GM19463 (cell line): ENCODE results near the gene STK17B.
A peak's percentile ranks its signal among the peaks of the same experiment; 100 is the strongest.
"Not testable (repeated sequence)": the region's sequence is repeated elsewhere in the genome, so short reads cannot be mapped to it uniquely, and the experiment has no call there.

Experiments used
- ATAC-seq: cut with Tn5 transposase; IDR thresholded peaks from one replicate; pipeline ENCODE4 v1.9.1; 2021; ENCODE audit warnings: mild to moderate bottlenecking, moderate library complexity; ENCODE audit not compliant: unreplicated experiment

STK17B gene

DNA sequence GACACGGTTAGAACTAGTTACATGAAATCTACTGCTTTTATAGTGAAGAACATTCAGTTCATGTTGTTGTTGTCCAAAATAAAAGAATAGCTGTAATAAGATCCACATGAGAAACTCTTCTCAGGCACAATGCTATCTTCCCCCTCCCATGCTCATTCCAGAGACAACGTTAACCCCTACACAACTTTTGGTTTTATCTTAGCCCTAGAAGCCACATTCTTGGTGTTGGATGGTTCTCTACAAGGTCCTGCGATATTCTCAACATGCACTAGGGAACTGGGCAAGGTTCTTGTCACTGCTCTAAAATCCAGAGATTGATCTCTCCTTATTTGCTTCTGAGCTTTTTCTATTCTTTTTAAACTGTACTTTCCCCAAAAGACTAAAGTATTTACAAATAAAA is 51.5 kb downstream of the STK17B start:
- ATAC-seq = no peak

DNA sequence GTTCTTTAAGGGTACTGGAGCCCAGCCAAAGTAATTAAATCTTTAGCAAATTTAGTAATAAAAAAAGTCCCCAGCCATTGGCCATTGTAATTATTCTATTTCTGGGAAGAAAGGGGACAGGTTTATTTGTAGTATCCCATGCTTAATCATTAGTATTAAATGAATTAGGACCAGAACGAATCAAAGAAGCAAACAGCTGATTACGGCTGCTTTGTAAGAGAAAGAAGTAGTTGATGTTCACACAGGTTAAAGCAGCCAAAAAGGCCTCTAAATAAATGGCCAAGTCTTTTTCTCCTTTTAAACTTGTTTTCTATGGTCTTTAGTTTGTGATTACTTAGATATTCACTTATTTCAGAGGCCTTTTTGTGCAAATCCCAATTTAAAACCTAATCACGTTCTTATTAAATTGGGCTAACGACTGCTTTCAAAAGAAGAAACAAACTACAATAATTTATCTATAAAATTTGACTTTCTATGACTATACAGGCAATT is 54.1 kb downstream of the STK17B start:
- no peak for ATAC-seq

DNA sequence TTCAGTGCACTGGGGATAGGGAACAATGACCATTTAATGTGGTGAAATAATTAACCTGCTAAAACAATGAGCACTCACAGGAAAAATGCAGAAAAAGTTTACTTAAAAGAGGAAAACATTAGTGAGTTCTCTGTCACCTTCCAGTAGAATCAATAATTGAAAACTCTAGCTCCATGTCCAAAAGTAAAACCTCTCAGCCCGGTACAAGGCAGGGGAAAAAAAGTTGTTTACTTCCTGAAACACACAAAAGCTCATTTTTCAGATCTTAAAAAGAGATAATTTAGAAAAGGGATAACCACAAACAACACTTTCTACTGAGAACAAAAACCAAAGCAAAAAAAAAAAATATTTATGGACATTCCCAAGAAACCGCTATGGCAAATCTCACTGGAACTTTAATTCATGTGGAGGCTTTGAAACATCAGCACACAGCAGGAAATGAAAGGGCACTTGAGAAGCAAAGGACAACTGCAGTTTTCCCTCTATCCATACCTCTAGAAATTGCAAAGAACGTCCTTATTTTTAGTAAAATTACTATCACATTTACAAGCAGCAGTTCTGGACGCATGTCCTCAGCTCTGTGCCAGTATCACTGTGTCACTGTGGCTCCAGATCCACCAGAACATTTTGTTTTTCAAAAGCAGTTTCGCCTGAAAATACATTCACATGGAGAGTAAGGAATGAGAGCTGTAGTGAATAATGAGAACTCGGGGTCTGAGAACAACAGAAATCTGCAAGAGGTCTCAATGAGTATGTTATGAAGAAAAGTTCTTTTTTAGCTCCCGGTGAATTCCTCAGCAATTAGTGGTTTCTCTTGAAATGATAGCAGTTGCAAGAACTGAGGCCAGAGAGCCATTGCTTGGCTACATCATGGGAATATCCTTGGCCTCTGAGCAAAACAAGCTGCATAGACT is 58.1 kb downstream of the STK17B start:
- no peak for ATAC-seq

DNA sequence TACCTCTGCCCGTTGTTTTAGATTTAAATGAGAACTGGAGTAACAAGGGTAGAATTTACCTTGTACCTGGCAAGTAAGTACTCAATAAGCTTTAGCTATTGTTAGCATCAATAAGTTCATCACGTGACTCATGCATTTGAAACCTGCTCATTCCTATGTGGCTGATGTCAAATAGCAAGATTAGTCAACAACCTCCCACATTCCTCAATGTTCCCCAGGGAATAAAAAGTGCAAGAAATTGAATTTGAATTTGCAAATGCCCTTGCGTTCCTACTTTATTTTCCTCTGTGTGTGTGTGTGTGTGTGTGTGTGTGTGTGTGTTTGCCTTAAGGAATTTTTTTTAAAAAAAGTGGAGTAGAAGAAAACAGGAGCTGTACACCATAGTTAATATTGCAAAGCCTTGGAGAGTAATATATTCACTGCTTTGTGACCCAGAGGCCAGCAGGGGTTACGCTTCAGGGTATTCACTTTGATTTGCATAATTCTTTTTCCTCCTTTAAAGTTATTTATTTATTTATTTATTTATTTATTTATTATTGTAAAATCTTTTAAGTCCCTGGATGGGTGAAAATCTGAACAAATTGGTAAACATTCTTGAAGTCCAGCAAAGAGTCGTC is 58.9 kb downstream of the STK17B start:
- no peak for ATAC-seq

DNA sequence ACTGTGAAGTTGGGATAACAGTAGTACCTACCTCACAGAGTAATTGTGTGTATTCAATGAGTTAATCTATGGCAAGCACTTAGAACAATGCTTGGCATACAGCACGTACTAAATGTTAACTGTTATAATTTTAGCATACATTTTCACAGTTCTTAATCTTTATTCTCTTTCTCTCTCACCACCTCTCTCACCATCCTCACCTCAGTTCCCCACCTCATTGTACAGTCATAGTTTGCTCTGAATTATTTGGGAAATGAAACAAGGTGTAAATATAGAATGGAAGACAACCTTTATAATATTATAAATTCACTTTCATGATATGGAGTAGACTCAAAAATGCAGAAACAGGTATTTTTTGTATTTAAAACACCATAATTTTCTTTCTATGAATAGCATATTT is 62.8 kb downstream of the STK17B start:
- ATAC-seq = no peak

DNA sequence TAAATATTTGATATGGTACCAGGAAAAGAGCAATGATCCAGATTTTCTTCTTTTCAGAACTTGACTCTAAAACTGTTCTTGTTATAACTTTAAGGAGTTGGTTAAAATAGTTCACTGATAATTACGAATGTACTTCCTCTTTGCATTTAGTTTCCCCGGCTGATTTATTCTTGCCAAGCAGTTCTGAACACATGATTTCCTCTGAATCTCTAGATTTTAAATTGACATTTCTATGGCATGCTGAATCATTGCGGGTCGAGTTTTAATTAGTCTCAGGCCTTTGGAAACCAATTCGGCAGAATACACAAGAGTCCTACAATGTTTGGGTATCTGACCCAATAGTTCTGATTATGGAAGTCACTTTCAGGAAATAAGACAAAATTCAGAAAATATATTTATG is 65.4 kb downstream of the STK17B start:
- no peak for ATAC-seq

DNA sequence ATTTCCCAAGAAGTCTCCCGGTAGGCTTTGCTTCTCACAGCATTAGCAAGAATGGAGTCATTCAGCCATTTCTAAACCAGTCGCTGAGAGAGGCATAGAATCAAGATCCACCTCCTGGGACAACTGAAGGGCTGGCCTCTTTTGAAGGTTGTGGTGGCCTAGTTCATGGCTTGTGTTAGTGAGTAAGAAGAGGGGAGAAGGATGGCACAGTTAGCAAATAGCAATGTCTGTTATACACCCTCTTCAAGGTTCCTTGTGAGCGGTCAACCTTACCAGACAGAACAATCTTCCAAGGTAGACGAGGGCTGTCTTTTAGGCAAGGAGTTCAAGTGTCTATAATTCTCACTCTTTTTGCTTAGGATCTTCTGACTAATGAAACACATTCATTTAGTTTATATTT is 67.3 kb downstream of the STK17B start:
- ATAC-seq = no peak

DNA sequence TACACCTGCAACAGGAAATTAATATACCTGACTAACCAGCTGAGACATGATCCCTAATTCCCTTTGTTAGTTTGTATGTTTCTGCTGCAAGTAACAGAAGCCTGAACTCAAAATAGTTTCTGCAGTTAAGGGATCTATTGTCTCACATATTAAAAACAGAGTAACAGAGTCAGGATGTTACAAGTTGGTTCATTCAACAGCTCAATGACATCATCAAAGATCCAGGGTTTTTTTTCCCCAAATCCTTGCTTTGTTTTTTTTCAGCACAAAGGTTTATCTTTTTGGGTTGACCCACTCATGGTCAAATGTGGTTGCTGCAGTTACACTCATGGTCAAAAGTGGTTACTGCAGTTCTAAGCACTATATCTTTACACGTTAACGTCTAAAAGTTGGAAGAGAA is 67.8 kb downstream of the STK17B start:
- ATAC-seq = no peak

DNA sequence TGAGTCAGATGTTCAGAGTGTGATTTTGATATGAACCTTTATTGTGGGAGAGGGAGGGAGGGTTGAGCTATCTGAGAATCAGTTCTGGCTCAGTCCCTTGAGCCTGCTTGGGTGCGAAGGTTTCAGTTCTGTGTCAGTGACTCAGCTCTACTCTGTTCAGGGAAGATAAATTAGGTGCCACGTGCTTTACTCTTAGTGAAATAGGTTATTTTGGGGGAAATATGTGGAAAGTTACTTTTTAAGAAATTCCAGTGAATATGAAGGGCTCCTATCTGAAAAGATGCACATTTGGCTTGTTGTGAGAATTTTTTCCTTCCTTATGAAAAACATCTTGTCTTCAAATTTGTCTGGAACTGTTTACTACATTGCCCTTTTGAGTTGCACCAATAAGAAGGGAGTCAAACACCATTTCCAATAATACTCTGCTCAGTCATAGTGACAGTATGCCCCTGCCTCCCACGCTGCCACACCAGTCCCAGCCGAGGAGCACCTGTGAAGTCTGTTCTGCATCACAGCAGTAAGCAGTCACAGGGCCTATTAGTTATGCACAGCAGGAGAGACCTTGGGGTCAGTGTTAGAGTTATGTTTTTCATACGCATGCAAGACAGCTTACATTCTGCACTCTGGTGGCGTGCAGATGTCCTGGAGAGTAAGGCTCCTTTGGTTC is 69.9 kb downstream of the STK17B start:
- peak; percentile 96 for ATAC-seq

DNA sequence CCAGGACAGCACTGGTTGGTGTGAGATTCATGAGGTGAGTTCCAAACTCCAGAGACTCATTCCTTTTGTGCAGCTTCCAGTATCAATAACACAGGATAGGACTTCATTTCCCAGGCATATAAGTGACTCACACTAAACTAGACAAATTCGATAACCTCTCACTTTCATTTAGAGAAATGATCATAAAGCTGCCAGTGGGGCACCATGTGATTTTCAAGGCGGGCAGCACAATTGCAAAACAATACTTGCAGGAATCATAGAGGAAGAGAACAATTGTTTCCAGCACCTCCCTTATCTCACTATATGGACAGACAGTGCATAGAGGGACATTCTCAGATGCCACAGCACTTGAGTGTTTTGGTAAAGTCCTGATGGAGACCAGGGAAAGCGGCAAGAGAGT is 71.5 kb downstream of the STK17B start:
- ATAC-seq = no peak

DNA sequence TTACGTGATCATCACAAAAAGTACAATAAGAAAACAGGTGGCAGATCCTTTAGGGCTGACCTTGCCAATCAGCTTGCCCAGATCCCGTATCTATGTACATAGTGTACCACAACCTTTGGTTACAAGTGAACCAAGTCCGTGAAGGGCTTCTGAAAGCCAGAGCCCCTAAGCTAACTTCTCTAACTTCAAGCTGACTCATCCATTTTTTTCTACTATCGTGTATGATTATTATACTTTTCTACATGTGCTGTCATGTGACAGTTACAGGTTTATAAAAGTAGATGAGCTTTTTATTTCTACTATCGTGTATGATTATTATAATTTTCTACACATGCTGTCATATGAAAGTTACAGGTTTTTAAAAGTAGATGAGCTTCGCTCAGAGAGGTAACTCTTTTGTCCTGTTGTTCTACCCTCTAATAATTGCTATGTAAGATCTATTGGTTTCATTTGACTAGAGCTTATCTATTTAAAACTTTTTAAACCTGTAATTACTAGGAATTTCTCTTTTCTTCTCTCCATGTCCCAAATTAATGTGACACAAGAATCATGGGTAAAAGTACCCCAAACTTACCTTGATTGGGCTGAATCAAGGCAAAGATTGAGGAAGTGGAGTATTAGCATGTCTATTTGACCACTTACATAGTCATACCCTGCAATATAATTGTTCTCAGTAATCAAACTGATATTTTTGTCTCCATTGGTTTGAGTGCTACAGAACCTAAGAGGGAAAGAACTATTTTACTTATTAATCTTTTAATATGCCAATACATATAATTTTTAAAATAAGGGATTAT is 73.3 kb downstream of the STK17B start:
- ATAC-seq = no peak

DNA sequence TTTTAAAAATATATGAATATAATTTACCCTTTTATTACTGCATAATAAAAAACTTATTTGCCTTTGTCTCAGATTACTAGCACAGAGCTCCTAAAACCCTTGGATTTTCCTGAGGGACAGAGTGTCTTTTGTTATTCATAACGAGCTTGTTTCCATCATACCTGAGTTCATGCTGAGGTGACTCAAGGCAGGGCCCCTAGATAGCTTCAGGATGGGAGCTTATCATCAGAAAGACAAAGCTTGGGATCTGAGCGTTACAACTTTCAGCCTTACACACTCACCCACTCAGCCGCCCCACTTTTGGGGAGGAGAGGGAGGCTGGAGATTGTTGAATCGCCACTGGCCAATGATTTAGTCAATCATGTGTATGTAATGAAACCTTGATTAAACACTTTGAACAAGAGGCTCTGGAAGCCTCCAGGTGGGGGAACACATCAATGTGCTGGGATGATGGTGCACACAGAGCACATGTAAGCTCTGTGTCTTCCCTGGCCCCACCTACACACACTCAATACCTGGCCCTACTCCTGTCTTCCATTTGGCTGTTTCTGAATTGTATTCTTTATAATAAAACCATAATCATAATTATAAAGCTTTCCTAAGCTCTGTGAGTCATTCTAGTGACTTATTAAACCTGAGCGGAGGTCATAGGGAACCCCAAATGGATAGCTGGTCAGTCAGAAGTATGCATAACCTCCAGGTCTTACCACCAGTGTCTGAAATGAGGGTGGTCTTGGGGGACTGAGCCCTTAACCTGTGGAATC is 74.2 kb downstream of the STK17B start:
- no peak for ATAC-seq

DNA sequence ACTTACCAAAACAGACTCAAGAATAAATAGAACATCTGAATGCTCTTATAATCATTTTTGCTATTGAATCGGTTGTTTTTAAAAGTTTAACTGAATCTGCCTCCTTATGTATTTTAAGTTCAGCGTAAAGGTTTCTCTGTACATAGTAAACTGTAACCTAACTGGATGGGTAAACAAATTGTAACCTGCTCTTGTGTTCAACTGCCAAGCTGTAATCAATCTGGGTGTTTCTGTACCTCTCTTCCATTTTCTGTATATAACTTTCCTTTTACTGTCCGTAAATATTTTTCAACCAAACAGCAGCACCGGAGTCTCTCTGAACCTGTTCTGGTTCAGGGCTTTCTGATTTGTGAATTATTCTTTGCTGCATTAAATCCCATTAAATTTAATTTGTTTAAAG is 75.1 kb downstream of the STK17B start:
- ATAC-seq = no peak

DNA sequence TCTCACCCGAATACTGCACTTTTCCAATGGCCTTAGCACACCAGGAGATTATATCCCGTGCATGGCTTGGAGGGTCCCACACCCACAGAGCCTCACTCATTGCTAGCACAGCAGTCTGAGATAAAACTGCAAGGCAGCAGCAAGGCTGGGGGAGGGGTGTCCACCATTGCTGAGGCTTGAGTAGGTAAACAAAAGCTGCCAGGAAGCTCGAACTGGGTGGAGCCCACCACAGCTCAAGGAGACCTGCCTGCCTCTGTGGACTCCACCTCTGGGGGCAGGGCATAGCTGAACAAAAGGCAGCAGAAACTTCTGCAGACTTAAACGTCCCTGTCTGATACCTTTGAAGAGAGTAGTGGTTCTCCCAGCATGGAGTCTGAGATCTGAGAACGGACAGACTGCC is 81.9 kb downstream of the STK17B start:
- ATAC-seq = not testable (repeated sequence)

DNA sequence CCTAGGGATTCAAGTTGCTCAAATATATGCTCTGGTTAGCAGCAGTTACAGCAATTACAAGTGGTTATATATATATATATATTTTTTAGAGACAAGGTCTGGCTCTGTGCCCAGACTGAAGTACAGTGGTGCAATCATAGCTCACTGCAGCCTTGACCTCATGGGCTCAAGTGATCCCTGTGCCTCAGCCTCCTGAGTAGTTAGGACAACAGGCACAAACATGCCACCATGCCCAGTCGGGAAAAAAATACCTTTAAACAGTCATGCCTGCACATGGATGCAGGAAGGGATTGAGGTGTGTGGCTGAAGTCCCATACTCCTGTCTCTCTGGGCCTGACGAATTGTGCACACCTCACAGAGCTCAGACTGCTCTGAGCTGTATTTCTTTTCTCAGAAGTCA is 83.2 kb downstream of the STK17B start:
- ATAC-seq = no peak

DNA sequence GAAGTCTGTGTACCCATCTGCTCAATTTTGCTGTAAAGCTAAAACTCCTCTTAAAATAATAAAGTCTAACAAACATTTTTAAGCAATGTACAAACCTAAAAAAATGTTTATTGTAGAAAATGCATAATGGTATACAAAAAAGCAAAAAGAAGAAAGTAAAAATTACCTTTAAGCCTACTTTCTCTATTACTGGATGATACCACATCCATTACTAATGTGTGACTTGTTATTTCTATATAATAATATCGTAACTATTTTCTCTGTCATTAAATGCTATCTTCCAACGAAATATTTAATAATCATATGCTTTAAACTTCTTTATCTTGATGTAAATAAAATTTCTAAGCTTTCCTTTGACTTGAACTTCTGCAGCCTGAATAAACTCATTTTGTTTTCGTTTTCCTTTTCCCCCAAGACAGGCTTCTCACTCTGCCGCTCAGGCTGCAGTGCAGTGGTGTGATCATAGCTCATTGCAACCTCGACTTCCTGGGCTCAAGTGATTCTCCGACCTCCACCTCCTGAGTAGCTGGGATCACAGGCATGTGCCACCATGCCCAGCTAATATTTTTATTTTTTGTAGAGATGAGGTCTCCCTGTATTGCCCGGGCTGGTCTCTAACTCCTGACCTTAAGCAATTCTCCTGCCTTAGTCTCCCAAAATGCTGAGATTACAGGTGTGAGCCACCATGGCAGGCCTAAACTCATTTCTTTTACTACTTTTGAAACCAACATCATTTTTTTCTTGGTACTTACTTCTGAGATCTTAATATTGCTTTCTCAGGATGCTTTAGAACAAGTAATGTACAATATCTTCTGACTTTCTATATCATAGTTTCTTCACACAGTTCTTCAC is 84.6 kb downstream of the STK17B start:
- ATAC-seq = peak; percentile 45

DNA sequence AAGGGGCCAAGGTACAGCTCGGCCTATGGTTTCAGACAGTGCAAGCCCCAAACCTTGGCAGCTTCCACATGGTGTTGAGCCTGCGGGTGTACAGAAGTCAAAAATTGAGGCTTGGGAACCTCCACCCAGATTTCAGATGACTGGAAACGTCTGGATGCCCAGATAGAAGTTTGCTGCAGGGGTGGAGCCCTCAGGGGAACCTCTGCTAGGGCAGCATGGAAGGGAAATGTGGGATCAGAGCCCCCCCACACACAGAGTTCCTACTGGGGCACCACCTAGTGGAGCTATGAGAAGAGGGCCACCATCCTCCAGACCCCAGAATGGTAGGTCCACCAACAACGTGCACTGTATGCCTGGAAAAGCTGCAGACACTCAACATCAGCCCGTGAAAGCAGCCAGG is 87.8 kb downstream of the STK17B start:
- ATAC-seq = no peak
